HPDE6-E6E7 (cell line): Measurements from ENCODE around the gene PRKAG2.
A peak's percentile ranks its signal among the peaks of the same experiment; 100 is the strongest.
"Not testable (repeated sequence)": the region's sequence is repeated elsewhere in the genome, so short reads cannot be mapped to it uniquely, and the experiment has no call there.

ENCODE experiments used
- DNase-seq: peaks from one replicate; pipeline ENCODE4 v3.0.0; 2011; ENCODE audit warnings: missing footprints; ENCODE audit errors: extremely low spot score

Gene PRKAG2

DNA sequence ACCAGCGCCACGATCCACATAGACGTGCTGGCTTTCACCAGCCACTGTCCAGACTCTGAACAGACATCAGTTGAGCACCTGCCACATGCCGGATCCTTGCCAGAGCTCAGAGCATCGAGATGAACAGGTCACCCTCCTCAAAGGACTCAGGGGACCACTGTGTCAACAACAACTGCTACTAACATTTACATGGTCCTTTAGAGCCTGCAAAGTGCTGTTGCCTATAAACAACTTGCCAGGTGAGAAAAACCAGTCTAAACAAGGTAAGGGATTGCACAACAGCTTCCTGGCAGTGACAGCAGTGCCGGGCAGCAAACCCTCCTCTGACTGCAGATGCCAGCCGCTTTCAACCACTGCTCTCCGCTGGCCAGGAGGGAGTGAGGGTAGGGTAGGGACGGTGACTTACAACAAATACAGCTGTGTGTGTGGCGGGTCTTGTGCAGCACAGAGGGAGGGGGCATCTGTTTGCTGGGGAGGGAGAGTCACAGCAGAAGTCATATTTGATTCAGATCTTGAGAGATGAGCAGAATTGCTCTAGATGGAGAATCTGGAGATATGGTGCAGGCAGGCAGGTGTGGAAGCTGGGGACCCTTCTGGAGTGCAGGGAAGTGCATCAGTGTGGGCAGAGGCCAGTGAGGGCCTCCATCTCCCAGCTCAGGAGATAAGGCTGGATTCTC lies 324.4 kb downstream of the PRKAG2 start:
- DNase-seq, result peak; percentile 87

- DNase-seq, result no peak
Measured at GRCh38 chr7:151551820-151552219, 325.1 kb downstream of the PRKAG2 start.

DNA sequence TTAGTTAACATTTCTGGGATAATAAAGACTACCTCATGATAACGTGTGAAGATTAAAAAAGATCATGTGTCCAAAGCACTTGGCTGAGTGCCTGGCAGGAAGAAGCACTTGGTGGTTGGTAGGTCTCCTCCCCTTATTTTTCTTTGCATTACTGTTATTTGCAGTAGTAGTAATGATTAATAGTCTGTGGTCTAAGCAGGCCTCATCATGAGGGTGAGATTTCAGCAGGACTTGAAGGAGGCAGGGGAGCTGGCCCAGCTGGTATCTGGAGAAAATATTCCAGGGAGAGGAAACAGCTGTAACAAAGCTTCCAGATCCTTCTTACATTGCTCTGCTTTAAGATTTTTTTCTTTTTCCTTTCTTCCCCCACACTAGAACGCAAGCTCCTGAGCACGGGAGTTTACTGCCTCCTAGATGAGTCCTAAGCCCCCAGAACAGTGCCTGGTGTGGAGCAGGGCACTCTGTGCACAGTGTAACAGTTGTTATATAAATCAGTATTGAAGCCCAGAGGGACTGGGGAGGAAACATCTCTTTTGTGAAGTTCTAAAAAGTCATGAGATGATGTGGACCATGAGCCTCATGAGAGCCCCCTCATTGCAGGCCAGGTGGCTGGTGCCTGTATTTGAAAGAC lies 326.1 kb downstream of the PRKAG2 start:
- peak; percentile 67 for DNase-seq

DNA sequence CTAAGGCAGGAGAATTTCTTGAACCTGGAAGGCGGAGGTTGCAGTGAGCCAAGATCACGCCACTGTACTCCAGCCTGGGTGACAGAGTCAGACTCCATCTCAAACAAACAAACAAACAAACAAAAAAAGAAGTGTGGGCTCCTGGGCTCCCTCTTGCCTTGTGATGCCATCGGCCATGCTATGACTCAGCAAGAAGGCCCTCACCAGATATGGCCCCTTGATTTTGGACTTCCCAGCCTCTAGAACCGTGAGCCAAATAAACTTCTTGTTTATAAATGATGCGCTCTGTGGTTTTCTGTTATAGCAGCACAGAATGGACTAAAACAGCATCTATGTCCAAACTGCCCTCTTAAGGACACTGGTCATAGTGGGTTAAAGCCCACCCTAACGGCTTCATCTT lies 327.3 kb downstream of the PRKAG2 start:
- DNase-seq, result no peak

- DNase-seq, result no peak
Measured at GRCh38 chr7:151549083-151549482, 327.8 kb downstream of the PRKAG2 start.

- DNase-seq, result no peak
Measured at GRCh38 chr7:151544183-151544582, 332.7 kb downstream of the PRKAG2 start.

DNA sequence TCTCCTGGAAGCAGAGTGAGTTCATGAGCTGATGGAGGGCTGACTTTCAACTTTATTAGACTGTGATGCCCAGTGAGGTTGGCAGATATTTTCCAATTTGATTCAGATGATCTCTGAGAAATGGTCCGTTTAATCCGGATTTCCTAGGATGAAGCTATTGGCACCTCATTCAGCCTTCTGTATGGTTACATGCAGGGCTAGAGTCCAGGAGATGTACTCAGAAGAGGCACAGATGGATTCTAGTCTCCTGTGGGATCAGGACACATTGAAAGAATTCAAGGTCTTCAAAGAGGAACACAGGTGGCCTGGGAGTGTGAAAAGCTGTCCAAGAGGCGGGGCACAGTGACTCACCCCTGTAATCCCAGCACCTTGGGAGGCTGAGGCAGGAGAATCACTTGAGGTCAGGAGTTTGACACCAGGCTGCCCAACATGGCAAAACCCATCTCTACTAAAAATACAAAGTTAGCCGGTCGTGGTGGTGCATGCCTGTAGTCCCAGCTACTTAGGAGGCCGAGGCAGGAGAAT lies 334.2 kb downstream of the PRKAG2 start:
- DNase-seq, result no peak

- no peak for DNase-seq
Measured at GRCh38 chr7:151541709-151542499, 335.0 kb downstream of the PRKAG2 start.

GRCh38 chr7:151540146-151540545 lies 336.8 kb downstream of the PRKAG2 start:
- no peak for DNase-seq

DNA sequence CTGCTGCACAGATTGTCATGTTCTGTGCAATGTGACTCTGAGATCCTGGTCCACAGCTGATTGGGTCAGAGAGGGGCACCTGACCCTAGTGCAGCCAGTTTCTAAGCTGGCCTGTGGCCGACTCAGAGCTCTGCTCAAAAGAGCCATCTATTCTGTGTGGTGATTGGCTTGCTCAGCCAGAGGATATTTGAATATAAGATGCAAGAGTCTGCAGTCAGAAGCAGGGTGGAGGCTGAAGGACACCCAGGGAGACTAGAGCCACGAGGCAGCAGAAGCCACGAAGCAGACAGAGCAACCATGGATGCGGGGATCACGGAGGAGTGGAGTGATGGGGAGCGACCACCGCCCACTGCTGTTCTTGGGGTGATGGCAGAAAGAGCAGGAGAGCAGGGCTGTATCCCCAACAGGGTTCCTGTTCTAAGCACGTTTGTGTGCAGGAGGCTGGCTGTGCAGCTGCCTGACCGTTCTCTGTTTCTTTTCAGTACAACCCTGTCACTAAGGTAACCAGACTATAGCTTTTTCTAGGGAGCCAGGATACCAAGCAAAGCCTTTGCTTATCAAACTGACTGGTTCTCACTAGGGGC lies 337.7 kb downstream of the PRKAG2 start:
- DNase-seq, result no peak

DNA sequence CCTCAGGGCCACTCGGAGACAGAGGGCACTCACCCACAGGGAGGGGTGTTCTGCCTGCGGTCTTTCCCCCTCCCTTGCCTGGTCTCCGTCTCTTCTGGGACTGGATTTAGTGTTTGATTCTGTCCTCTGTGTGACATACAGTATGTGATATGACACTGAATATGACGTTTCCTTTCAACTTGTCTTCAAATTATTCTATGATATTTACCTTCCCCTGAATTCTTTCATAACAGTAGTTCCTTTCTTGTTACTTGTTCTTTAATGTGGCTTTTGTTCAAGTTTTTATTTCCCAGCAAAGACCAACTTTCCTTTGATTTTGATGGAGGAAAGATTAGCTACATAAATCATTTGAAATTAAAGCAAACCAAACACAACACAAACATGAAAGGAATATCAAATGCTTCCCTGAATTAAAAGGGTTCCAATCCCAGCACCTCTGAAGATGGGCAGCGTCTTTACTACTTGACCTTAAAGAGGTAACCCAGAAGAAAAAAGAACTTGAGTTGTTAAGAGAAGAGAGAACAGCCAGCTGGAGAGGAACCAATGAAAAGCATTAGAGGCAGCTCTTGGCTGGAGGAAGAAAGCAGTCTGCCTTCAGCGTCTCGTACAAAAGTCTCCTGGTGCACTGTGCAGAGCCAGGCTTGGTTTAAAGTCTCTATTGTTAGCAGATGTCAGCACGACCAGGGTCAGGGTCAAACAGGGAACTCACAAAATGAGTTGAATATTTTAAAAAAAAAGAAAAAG lies 338.9 kb downstream of the PRKAG2 start:
- no peak for DNase-seq

DNA sequence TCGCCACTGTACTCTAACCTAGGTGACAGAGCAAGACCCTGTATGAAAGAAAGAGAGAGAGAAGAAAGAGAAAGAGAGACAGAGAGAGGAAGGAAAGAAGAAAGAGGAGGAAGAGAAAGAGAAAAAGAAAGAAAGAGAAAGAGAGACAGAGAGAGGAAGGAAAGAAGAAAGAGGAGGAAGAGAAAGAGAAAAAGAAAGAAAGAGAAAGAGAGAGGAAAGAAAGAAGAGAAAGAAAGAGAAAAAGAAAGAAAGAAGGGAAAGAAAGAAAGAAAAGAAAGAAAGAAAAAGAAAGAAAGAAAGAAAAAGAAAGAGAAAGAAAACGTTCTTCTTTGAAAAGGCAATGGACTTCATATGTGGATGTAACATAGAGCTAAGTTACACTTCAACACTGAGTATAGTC lies 340.7 kb downstream of the PRKAG2 start:
- DNase-seq, result not testable (repeated sequence)

- DNase-seq, result no peak
Measured at GRCh38 chr7:151529842-151530241, 347.1 kb downstream of the PRKAG2 start.

DNA sequence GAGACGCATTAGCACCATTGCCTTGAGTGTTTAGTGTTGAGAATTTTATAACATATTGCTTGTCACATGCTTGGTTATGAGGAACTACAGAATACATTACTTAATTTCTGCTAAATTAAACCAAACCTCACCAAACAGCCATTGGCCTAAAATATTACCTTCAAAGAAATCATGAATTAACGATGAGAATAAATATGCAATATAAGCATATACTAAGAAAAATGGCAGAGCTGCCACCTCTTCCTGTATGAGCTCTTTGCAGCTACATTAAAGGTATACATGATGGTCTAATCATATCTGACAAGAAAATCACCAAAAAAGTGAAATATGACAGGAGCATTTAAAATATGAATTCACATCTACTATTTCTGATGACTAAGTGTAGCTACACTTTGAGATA lies 352.1 kb downstream of the PRKAG2 start:
- no peak for DNase-seq

DNA sequence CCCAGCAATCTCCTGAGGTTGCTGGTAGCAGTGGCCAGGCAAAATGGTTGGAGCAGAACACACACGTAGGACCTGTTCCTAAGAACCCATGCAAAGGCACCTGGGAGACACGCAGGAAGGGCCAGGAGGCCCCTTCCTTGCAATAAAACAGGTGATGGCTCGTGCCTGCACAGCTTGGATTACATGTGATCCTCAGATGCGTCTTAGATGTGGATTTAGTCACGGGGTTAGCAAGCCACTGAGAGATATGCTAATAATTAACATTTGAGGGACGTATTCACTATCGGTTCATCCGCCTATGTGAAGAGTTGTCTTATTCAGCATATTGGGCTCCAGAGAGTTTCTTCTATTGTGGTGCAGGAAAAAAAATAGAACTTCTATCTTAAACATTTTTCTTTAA lies 352.6 kb downstream of the PRKAG2 start:
- DNase-seq, result no peak

GRCh38 chr7:151520419-151521261 lies 356.3 kb downstream of the PRKAG2 start:
- peak; percentile 21 for DNase-seq

- DNase-seq, result peak; percentile 90
Measured at GRCh38 chr7:151519765-151520418, 357.0 kb downstream of the PRKAG2 start, which contains the start of gene RHEB. Gene RHEB (minus strand): TSS chr7:151519895. CDS start chr7:151519511, 384 bp downstream.

- not testable (repeated sequence) for DNase-seq
Measured at GRCh38 chr7:151518947-151519764, 357.8 kb downstream of the PRKAG2 start.
